ENCODE data around the gene HABP2. TPM values are rescaled to one million over a fixed set of nuclear protein-coding genes. Genes with fewer than 3 reads are reported as not detected.

The HABP2 gene
- total and polyA plus RNA-seq, 4 donors = 109 to 259 (median 197) TPM

DNA sequence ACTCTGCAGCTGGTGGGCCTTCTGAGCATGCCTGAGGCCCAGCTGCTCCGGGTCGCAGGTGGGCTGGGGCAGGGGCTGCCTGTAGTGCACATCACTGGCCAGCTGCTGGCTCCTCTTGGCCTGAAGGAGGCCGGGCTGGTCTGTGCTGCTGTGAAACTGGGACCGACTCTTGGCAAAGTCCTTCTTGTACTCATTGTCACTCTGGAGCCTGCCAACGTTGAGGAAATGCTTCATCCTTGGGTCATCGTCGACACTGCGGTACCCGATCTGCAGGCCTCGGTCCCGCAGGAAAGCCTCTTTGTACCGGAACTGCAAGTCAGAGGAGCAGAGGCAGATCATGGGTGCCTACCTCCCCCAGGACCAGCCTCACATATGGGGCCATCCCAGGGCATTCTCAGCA lies 37.7 kb downstream of the HABP2 start:
- Histone ChIP-seq H3K4me3 (ENCODE audit: low read depth in 1 of 3, low read length in 3 of 3) (no peak overlapping the region), H3K4me1 (ENCODE audit: control insufficient read depth in 4 of 4, insufficient read depth in 4 of 4, low read length in 3 of 4) (no peaks in the 10 kb centered on the region), H3K27me3 (ENCODE audit: control insufficient read depth in 4 of 4, insufficient read depth in 4 of 4, low read length in 3 of 4) (no peaks in the 10 kb centered on the region), H3K27ac (ENCODE audit: low read depth in 1 of 2, low read length in 2 of 2) (no peak overlapping the region), H3K9ac (ENCODE audit: low read depth in 1 of 2, low read length in 2 of 2) (no peak overlapping the region), H3K36me3 (ENCODE audit: control insufficient read depth in 4 of 4, insufficient read depth in 3 of 4, low read depth in 1 of 4, low read length in 3 of 4) (peaks cover 9 to 46% (median 28%) of the 10 kb centered on the region in 4 donors), H3K9me3 (ENCODE audit: control insufficient read depth in 4 of 4, low read length in 3 of 4) (no peaks in the 10 kb centered on the region)
- TF ChIP-seq FOXA2 (IDR thresholded peaks at IDR 0.05) = no peak
- TF ChIP-seq, protein P1, sequence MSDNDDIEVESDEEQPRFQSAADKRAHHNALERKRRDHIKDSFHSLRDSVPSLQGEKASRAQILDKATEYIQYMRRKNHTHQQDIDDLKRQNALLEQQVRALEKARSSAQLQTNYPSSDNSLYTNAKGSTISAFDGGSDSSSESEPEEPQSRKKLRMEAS (IDR thresholded peaks at IDR 0.05) = no peak
- TF ChIP-seq HNF4G (IDR thresholded peaks at IDR 0.05) = no peak
- no peak for DNase-seq (ENCODE audit: low spot score)
- 95% methylated on average over 12 of the region's 12 CpGs for WGBS

DNA sequence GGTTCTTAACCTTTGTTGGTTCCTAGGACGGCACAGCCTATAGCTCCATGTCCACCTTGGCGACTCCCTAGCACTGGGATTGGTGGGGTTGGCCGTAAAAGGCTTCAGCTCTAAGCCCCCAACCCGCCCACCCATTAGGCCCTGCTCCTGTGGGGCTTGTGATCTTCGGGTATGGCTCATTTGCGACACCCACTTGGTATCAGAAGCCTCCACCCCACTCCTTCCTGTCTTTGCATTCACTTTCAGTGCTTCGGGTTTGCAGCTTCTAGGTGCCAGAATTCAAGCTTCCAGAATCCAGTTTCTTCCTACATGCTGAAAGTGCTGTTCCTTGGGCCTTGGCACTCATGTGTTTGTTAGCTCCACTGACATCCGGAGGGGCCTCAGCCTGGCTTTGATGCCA lies 39.5 kb downstream of the HABP2 start:
- no peak overlapping the region for H3K4me3 ChIP-seq (ENCODE audit: low read depth in 1 of 3, low read length in 3 of 3)
- no peak overlapping the region for H3K9ac ChIP-seq (ENCODE audit: low read depth in 1 of 2, low read length in 2 of 2)
- TF ChIP-seq EGR1 (IDR thresholded peaks at IDR 0.05; ENCODE audit: low read depth in 2 of 2) (no peak), HNF4A (conservative IDR thresholded peaks at IDR 0.05) (no peak), YY1 (IDR thresholded peaks at IDR 0.05) (no peak), RAD21 (IDR thresholded peaks at IDR 0.05) (no peak), JUND (IDR thresholded peaks at IDR 0.05) (no peak), GABPA (IDR thresholded peaks at IDR 0.05 in 1 of 2, conservative IDR thresholded peaks at IDR 0.05 in 1 of 2) (no peak), FOXA2 (IDR thresholded peaks at IDR 0.05) (no peak), NR2F2 (IDR thresholded peaks at IDR 0.05) (no peak), RXRA (IDR thresholded peaks at IDR 0.05) (no peak), SP1 (IDR thresholded peaks at IDR 0.05) (no peak), FOXA1 (IDR thresholded peaks at IDR 0.05) (no peak)
- TF ChIP-seq, protein P2, sequence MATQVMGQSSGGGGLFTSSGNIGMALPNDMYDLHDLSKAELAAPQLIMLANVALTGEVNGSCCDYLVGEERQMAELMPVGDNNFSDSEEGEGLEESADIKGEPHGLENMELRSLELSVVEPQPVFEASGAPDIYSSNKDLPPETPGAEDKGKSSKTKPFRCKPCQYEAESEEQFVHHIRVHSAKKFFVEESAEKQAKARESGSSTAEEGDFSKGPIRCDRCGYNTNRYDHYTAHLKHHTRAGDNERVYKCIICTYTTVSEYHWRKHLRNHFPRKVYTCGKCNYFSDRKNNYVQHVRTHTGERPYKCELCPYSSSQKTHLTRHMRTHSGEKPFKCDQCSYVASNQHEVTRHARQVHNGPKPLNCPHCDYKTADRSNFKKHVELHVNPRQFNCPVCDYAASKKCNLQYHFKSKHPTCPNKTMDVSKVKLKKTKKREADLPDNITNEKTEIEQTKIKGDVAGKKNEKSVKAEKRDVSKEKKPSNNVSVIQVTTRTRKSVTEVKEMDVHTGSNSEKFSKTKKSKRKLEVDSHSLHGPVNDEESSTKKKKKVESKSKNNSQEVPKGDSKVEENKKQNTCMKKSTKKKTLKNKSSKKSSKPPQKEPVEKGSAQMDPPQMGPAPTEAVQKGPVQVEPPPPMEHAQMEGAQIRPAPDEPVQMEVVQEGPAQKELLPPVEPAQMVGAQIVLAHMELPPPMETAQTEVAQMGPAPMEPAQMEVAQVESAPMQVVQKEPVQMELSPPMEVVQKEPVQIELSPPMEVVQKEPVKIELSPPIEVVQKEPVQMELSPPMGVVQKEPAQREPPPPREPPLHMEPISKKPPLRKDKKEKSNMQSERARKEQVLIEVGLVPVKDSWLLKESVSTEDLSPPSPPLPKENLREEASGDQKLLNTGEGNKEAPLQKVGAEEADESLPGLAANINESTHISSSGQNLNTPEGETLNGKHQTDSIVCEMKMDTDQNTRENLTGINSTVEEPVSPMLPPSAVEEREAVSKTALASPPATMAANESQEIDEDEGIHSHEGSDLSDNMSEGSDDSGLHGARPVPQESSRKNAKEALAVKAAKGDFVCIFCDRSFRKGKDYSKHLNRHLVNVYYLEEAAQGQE (IDR thresholded peaks at IDR 0.05) = no peak
- TF ChIP-seq, protein P3, sequence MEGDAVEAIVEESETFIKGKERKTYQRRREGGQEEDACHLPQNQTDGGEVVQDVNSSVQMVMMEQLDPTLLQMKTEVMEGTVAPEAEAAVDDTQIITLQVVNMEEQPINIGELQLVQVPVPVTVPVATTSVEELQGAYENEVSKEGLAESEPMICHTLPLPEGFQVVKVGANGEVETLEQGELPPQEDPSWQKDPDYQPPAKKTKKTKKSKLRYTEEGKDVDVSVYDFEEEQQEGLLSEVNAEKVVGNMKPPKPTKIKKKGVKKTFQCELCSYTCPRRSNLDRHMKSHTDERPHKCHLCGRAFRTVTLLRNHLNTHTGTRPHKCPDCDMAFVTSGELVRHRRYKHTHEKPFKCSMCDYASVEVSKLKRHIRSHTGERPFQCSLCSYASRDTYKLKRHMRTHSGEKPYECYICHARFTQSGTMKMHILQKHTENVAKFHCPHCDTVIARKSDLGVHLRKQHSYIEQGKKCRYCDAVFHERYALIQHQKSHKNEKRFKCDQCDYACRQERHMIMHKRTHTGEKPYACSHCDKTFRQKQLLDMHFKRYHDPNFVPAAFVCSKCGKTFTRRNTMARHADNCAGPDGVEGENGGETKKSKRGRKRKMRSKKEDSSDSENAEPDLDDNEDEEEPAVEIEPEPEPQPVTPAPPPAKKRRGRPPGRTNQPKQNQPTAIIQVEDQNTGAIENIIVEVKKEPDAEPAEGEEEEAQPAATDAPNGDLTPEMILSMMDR (IDR thresholded peaks at IDR 0.05; ENCODE audit: low read depth, low read length, missing input control) = no peak
- TF ChIP-seq, protein P4, sequence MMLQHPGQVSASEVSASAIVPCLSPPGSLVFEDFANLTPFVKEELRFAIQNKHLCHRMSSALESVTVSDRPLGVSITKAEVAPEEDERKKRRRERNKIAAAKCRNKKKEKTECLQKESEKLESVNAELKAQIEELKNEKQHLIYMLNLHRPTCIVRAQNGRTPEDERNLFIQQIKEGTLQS (IDR thresholded peaks at IDR 0.05) = no peak
- TF ChIP-seq, protein P5, sequence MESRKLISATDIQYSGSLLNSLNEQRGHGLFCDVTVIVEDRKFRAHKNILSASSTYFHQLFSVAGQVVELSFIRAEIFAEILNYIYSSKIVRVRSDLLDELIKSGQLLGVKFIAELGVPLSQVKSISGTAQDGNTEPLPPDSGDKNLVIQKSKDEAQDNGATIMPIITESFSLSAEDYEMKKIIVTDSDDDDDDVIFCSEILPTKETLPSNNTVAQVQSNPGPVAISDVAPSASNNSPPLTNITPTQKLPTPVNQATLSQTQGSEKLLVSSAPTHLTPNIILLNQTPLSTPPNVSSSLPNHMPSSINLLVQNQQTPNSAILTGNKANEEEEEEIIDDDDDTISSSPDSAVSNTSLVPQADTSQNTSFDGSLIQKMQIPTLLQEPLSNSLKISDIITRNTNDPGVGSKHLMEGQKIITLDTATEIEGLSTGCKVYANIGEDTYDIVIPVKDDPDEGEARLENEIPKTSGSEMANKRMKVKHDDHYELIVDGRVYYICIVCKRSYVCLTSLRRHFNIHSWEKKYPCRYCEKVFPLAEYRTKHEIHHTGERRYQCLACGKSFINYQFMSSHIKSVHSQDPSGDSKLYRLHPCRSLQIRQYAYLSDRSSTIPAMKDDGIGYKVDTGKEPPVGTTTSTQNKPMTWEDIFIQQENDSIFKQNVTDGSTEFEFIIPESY (IDR thresholded peaks at IDR 0.05) = no peak
- TF ChIP-seq, protein P1 (IDR thresholded peaks at IDR 0.05) = no peak
- no peak for DNase-seq (ENCODE audit: low spot score)
- peaks cover 2 to 30% (median 16%) of the 10 kb centered on the region in 4 donors for H3K36me3 ChIP-seq (ENCODE audit: control insufficient read depth in 4 of 4, insufficient read depth in 3 of 4, low read depth in 1 of 4, low read length in 3 of 4)
- H3K4me1 ChIP-seq (ENCODE audit: control insufficient read depth in 4 of 4, insufficient read depth in 4 of 4, low read length in 3 of 4) = no peaks in the 10 kb centered on the region
- no peak overlapping the region for H3K27ac ChIP-seq (ENCODE audit: low read depth in 1 of 2, low read length in 2 of 2)
- no peaks in the 10 kb centered on the region for H3K9me3 ChIP-seq (ENCODE audit: control insufficient read depth in 4 of 4, low read length in 3 of 4)
- H3K27me3 ChIP-seq (ENCODE audit: control insufficient read depth in 4 of 4, insufficient read depth in 4 of 4, low read length in 3 of 4) = no peaks in the 10 kb centered on the region
- WGBS = 89% methylated on average over 8 of the region's 8 CpGs
